Spleen (tissue), 7 donors: Measurements from ENCODE around the gene DRC1.

Source experiments
- POLR2A ChIP-seq, 3 donors: fragments of 450-650 bp; IDR thresholded peaks; one replicate each; pipeline ENCODE4 v1.5.1; 2017; ENCODE audit warnings: antibody characterized with exemption in 3 of 3, mild to moderate bottlenecking in 1 of 3
- TF ChIP-seq, protein P1 (sequence below), 11 experiments: fragments of 200-600 bp in 7 of 11; fragments of 450-650 bp in 4 of 11; sonication (generic) in 4 of 11; IDR thresholded peaks in 8 of 11; conservative IDR thresholded peaks in 3 of 11; 1 replicate in 7 of 11; 2 replicates in 4 of 11; pipeline versions ENCODE4 v1.4.0 to v1.8.0; 2016 to 2021; ENCODE audit warnings: antibody characterized with exemption in 11 of 11, inconsistent platforms in 4 of 11, mild to moderate bottlenecking in 1 of 11
- donor health status: DM: no; HTN: no; CAD: no; lungs with moderate emphysema.
- donor health status: DM: no; HTN: no; CAD: no.
- donor health status: DM: no; HTN: no; CAD: no.

DNA sequence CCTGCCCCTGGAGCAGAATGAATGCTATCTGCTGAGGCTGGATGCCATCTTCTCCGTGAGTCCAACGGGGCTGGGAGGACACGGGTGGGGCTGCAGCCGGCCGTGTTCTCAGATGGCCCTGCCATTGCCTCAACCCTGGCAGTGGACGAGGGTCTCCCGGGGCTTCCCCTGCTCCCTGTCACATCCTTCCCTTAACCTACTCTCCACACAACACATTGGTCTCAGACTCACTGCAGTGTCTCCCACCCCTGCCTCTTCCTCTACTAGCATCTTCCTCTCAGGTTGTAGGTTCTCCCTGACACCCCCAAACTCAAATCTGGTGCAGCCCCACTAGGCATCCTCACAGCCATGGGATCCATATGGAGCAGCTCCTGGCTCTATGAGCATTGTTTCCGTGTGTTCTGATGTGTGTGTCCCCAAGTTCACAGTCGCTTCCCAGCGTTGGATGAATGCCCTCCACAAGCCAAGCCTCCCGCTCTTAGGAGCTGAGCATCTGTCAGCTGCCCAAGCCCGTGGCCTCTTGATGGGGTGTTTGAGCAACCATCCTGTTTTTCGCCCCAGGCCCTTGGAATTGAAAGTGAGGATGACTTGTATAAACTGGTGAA lies 48.4 kb downstream of the DRC1 start:
- TF ChIP-seq, protein P1, sequence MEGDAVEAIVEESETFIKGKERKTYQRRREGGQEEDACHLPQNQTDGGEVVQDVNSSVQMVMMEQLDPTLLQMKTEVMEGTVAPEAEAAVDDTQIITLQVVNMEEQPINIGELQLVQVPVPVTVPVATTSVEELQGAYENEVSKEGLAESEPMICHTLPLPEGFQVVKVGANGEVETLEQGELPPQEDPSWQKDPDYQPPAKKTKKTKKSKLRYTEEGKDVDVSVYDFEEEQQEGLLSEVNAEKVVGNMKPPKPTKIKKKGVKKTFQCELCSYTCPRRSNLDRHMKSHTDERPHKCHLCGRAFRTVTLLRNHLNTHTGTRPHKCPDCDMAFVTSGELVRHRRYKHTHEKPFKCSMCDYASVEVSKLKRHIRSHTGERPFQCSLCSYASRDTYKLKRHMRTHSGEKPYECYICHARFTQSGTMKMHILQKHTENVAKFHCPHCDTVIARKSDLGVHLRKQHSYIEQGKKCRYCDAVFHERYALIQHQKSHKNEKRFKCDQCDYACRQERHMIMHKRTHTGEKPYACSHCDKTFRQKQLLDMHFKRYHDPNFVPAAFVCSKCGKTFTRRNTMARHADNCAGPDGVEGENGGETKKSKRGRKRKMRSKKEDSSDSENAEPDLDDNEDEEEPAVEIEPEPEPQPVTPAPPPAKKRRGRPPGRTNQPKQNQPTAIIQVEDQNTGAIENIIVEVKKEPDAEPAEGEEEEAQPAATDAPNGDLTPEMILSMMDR (IDR thresholded peaks at IDR 0.05 in 8 of 11, conservative IDR thresholded peaks at IDR 0.05 in 3 of 11): no peak
- no peak for TF ChIP-seq POLR2A (IDR thresholded peaks at IDR 0.05)
